ENCODE measurements around the gene KLK7. TPM values are rescaled to one million over a fixed set of nuclear protein-coding genes. Genes with fewer than 3 reads are reported as not detected.

KLK7 gene
- total RNA-seq, 1 experiment from 2014 or later: not detected

- CTCF ChIA-PET: no interaction called here
These were observed 30.5 kb upstream of the KLK7 start for GRCh38 chr19:51014242-51014641.

GRCh38 chr19:51012661-51013190 is 29.0 kb upstream of the KLK7 start:
- no peak for DNase-seq (ENCODE audit: low spot score)
- TF ChIP-seq EZH2 (IDR thresholded peaks at IDR 0.05; ENCODE audit: borderline replicate concordance, low read depth, low read length, poor library complexity, severe bottlenecking) (no peak), CTCF (conservative IDR thresholded peaks at IDR 0.05; ENCODE audit: low read depth, low read length) (no peak)
- Histone ChIP-seq H3K4me1 (ENCODE audit: insufficient read depth, low read length, poor library complexity, severe bottlenecking) (peaks cover 7% of the 10 kb centered on the region), H3K4me3 (ENCODE audit: low read depth, low read length, poor library complexity, severe bottlenecking) (no peak overlapping the region), H3K9me3 (ENCODE audit: low read depth, low read length, poor library complexity, severe bottlenecking) (no peaks in the 10 kb centered on the region), H3K27me3 (replicated peaks; ENCODE audit: insufficient read depth, low read depth, low read length, poor library complexity) (peaks cover 50% of the 10 kb centered on the region), H3K27ac (ENCODE audit: low read depth, low read length, poor library complexity, severe bottlenecking) (no peak overlapping the region), H3K36me3 (ENCODE audit: insufficient read depth, low read length, poor library complexity, severe bottlenecking) (no peaks in the 10 kb centered on the region)
- no TSS peak for BruUV-seq (replicated peaks)
- ChIA-PET POLR2A (ENCODE audit: low non-redundant PET) (interaction anchor here (0.6 kb wide), 1 partner anchor 644 kb away, joined by 11 read pairs; no protein-coding TSS in a partner anchor), CTCF (no interaction called here)
- intact Hi-C loops (cut with micrococcal nuclease; ENCODE audit: unreplicated experiment): loop anchor here (10.0 kb wide), 1 partner anchor 308 kb away; no protein-coding TSS in a partner anchor

More at GRCh38 chr19:51014242-51014641, 30.5 kb upstream of the KLK7 start:
- no peak overlapping the region for H3K27ac ChIP-seq (ENCODE audit: low read depth, low read length, poor library complexity, severe bottlenecking)
- intact Hi-C loops (cut with micrococcal nuclease; ENCODE audit: unreplicated experiment): loop anchor here (10.0 kb wide), 1 partner anchor 309 kb away; no protein-coding TSS in a partner anchor
- BruUV-seq (replicated peaks): no TSS peak
- peaks cover 52% of the 10 kb centered on the region for H3K27me3 ChIP-seq (replicated peaks; ENCODE audit: insufficient read depth, low read depth, low read length, poor library complexity)
- H3K4me3 ChIP-seq (ENCODE audit: low read depth, low read length, poor library complexity, severe bottlenecking): no peak overlapping the region
- H3K9me3 ChIP-seq (ENCODE audit: low read depth, low read length, poor library complexity, severe bottlenecking): no peaks in the 10 kb centered on the region
- no peak for TF ChIP-seq EZH2 (IDR thresholded peaks at IDR 0.05; ENCODE audit: borderline replicate concordance, low read depth, low read length, poor library complexity, severe bottlenecking)
- TF ChIP-seq CTCF (conservative IDR thresholded peaks at IDR 0.05; ENCODE audit: low read depth, low read length): no peak
- POLR2A ChIA-PET (ENCODE audit: low non-redundant PET): no interaction called here
- H3K4me1 ChIP-seq (ENCODE audit: insufficient read depth, low read length, poor library complexity, severe bottlenecking): peaks cover 7% of the 10 kb centered on the region
- no peak for DNase-seq (ENCODE audit: low spot score)
- H3K36me3 ChIP-seq (ENCODE audit: insufficient read depth, low read length, poor library complexity, severe bottlenecking): no peaks in the 10 kb centered on the region

GRCh38 chr19:51010066-51010795 is 26.5 kb upstream of the KLK7 start:
- Histone ChIP-seq H3K27me3 (replicated peaks; ENCODE audit: insufficient read depth, low read depth, low read length, poor library complexity) (peaks cover 48% of the 10 kb centered on the region), H3K27ac (ENCODE audit: low read depth, low read length, poor library complexity, severe bottlenecking) (no peak overlapping the region), H3K9me3 (ENCODE audit: low read depth, low read length, poor library complexity, severe bottlenecking) (no peaks in the 10 kb centered on the region), H3K4me1 (ENCODE audit: insufficient read depth, low read length, poor library complexity, severe bottlenecking) (no peaks in the 10 kb centered on the region), H3K4me3 (ENCODE audit: low read depth, low read length, poor library complexity, severe bottlenecking) (no peak overlapping the region), H3K36me3 (ENCODE audit: insufficient read depth, low read length, poor library complexity, severe bottlenecking) (no peaks in the 10 kb centered on the region)
- BruUV-seq (replicated peaks): no TSS peak
- ChIA-PET POLR2A (ENCODE audit: low non-redundant PET) (no interaction called here), CTCF (interaction anchor here (0.6 kb wide), 1 partner anchor 1275 kb away, joined by 3 read pairs; no protein-coding TSS in a partner anchor)
- DNase-seq (ENCODE audit: low spot score): no peak
- intact Hi-C loops (cut with micrococcal nuclease; ENCODE audit: unreplicated experiment): loop anchor here (10.0 kb wide), 1 partner anchor 305 kb away; no protein-coding TSS in a partner anchor
- TF ChIP-seq EZH2 (IDR thresholded peaks at IDR 0.05; ENCODE audit: borderline replicate concordance, low read depth, low read length, poor library complexity, severe bottlenecking) (no peak), CTCF (conservative IDR thresholded peaks at IDR 0.05; ENCODE audit: low read depth, low read length) (no peak)
